GM10248 (cell line): ENCODE measurements around the gene OSBPL8.

Experiments used
- CTCF ChIA-PET: fragments of 300-600 bp; sonication (Branson Sonifier 250); formaldehyde crosslinking; extraction: SDS; loops from one replicate; lab custom pipeline; 2021; ENCODE audit warnings: antibody characterized with exemption; lab: Yijun Ruan, JAX
- POLR2A ChIA-PET: fragments of 350-650 bp; sonication (Branson Sonifier 250); formaldehyde crosslinking; extraction: SDS; loops from one replicate; lab custom pipeline; 2020; ENCODE audit warnings: antibody characterized with exemption; lab: Yijun Ruan, JAX
- DNase-seq: peaks from one replicate; pipeline ENCODE4 v3.0.0; 2012; ENCODE audit errors: extremely low spot score
- CTCF ChIP-seq: IDR thresholded peaks from 2 replicates; pipeline ENCODE4 v1.5.1; 2012; ENCODE audit warnings: mild to moderate bottlenecking, low read depth; ENCODE audit errors: extremely low read depth, missing control alignments, control extremely low read depth

OSBPL8 gene

GRCh38 chr12:76313299-76313698 is 246.3 kb downstream of the OSBPL8 start:
- no peak for TF ChIP-seq CTCF
- no peak for DNase-seq
- ChIA-PET POLR2A (no interaction called here), CTCF (no interaction called here)

- DNase-seq, result no peak
- ChIA-PET CTCF (no interaction called here), POLR2A (no interaction called here)
- TF ChIP-seq CTCF, result no peak
Measured at GRCh38 chr12:76312315-76312714, 247.3 kb downstream of the OSBPL8 start.

- POLR2A ChIA-PET, result no interaction called here
- CTCF ChIA-PET, result no interaction called here
- no peak for TF ChIP-seq CTCF
- DNase-seq, result no peak
Measured at GRCh38 chr12:76311796-76312195, 247.8 kb downstream of the OSBPL8 start.

GRCh38 chr12:76310110-76310509 is 249.5 kb downstream of the OSBPL8 start:
- ChIA-PET POLR2A (no interaction called here), CTCF (interaction anchor here (1.2 kb wide), 1 partner anchor 10 kb away, joined by 4 read pairs; no protein-coding TSS in a partner anchor)
- no peak for DNase-seq
- TF ChIP-seq CTCF, result no peak

- POLR2A ChIA-PET, result no interaction called here
Measured at GRCh38 chr12:76308866-76309265, 250.7 kb downstream of the OSBPL8 start.

GRCh38 chr12:76307083-76307482 is 252.5 kb downstream of the OSBPL8 start:
- TF ChIP-seq CTCF, result no peak
- no peak for DNase-seq
- POLR2A ChIA-PET, result no interaction called here
- CTCF ChIA-PET, result no interaction called here

More at GRCh38 chr12:76308866-76309265, 250.7 kb downstream of the OSBPL8 start:
- DNase-seq, result no peak
- no peak for TF ChIP-seq CTCF
- CTCF ChIA-PET, result interaction anchor here (1.2 to 1.4 kb wide), 2 partner anchors 9 to 20 kb away, joined by 4 read pairs; no protein-coding TSS in a partner anchor

GRCh38 chr12:76303989-76304460 is 255.5 kb downstream of the OSBPL8 start:
- TF ChIP-seq CTCF, result no peak
- CTCF ChIA-PET, result no interaction called here
- DNase-seq, result no peak
- POLR2A ChIA-PET, result interaction anchor here (0.6 kb wide), 1 partner anchor 33 kb away, joined by 3 read pairs; no protein-coding TSS in a partner anchor
